GM18907 (cell line): ENCODE results near the gene RPL28.

Experiments
- ATAC-seq: cut with Tn5 transposase; IDR thresholded peaks from one replicate; pipeline ENCODE4 v1.9.1; 2021; ENCODE audit warnings: mild to moderate bottlenecking, moderate library complexity; ENCODE audit not compliant: unreplicated experiment

The RPL28 gene

DNA sequence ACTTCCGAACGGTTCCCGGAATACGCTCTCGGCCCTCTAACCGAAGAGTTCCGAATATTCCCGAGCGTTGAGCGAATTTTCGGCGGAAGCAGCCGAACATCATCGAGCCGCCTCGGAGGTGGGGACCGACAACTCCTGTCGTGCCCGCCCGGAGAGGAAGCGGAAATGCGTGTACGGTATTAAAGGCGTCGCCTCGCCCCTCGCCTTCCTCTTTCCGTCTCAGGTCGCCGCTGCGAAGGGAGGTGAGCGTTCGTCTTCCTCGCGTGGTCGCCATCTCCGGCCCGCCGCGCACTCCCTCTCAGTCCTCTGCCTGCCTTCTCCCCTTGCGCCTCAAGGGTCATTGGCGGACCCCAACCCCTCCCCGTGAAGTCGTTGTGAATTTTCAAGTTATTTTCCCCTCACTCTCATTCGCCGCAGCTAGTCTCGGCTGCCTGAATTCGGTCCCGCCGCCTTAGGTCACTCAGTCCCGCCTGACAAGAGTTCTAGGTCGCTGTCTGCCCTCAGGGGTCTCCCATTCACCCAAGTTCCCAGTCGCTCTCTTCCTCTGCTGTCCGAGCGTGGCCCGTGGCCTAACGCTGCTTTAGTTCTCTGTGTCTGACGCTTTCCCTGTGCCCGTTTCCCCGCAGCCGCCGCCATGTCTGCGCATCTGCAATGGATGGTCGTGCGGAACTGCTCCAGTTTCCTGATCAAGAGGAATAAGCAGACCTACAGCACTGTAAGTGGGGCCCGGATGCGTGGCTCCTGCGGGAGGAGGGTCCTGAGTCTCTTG lies at the start of gene RPL28:
TSS of gene RPL28 (plus strand) at position 209 of the 769 bp plus-strand sequence. CDS start at position 635, 426 bp downstream.
- peak; percentile 67 for ATAC-seq

DNA sequence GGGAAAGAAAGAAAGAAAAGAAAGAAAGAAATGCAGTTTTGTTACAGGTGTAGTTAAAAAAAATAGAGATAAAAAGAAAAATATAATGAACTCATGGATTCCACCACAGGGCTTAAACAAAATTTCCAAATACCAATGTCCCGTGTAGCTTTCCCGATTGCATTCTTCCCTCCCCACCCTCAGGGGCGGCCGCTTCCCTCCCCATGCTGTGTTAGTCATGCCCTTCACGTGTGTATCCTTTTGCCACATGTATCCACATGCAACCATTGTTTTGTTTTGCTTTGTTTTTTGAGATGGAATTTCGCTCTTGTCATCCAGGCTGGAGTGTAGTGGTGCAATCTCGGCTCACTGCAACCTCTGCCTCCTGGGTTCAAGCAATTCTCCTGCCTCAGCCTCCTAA lies 49.6 kb upstream of the RPL28 start:
- ATAC-seq: no peak

- peak; percentile 87 for ATAC-seq
Measured at GRCh38 chr19:55339105-55339888, 46.4 kb upstream of the RPL28 start, which contains the start of gene KMT5C. Gene KMT5C (plus strand): TSS chr19:55339876. CDS start chr19:55341937, 2,061 bp downstream.

GRCh38 chr19:55339889-55340783 lies 45.6 kb upstream of the RPL28 start:
- no peak for ATAC-seq

GRCh38 chr19:55340784-55341147 lies 45.0 kb upstream of the RPL28 start:
- ATAC-seq: no peak

DNA sequence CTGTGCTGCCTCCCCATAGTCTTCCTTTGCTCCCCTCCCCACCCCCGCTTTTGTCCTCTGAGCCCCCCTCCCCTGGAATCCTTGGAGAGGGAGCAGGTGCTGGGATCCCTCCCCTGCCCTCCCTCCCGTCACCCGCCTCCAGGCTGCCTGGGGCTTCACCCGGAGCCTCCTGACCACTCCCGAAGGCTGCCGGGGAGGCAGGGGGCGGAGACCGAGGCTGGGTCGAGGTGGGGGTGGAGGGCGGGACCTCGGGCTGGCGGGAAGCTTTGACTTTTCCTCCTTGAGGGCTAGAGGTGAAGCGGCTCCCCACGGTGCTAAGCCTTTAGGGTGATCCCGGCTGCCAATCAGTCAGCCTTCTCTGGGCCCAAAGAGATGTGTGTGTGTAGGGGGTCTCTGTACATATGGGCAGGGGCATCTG lies 44.6 kb upstream of the RPL28 start:
- no peak for ATAC-seq

GRCh38 chr19:55341595-55342531 lies 43.9 kb upstream of the RPL28 start:
- ATAC-seq: no peak

DNA sequence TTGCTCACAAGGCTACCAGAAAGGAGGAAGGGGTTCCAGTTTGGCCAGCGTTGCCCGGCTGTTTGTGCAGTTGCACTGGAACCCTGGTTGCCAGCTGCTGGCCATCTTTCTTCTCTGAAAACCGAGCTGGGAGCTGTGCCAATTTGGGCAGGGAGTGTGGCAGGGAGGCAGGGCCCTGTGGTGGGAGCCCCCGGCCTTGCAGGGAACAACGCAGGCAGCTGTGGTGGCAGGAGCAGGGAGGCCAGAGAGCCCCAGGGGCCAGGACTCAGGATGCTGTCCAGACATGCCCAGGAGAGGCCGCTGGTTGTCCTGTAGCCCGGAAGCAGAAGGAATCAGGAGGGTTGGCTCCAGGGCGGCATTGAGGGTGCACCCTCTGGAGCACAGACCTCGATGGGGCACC lies 41.3 kb upstream of the RPL28 start:
- no peak for ATAC-seq

GRCh38 chr19:55345101-55345817 lies 40.5 kb upstream of the RPL28 start:
- no peak for ATAC-seq

DNA sequence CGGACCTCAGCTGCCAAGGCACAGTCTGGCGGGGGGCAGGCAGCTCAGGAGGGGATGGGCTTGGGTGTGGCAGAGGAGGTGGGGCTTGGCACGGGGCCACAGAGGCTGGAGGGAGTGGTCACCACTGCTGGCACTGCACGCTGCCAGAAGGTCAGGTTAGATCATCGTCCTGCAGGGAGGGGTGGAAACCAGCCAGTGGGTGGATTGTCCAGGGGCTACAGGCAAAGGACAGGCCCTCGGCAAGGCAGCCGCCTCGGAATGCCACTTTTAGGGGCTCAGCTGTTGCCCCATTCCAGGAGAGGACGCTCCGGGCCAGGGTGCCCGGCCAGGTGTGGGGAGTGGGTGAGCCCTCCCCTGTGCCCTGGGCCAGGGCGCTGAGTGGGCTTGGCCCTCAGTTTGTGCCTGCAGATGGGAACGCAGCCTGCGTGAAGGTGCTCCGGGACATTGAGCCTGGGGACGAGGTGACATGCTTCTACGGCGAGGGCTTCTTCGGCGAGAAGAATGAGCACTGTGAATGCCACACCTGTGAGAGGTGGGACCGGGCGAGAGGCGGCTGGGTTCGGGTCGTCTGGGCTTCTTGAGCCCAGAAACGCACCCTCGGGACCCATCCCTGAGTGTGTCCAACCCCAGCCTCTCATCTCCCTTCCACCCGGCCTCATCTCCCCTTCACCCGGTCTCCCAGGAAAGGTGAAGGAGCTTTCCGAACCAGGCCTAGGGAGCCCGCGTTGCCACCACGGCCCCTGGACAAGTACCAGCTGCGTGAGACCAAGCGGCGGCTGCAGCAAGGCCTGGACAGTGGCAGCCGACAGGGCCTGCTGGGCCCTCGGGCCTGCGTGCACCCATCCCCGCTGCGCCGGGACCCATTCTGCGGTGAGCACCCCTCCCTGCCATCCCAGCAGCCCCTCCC lies 39.7 kb upstream of the RPL28 start:
- ATAC-seq: no peak

- no peak for ATAC-seq
Measured at GRCh38 chr19:55346725-55347441, 38.8 kb upstream of the RPL28 start.

DNA sequence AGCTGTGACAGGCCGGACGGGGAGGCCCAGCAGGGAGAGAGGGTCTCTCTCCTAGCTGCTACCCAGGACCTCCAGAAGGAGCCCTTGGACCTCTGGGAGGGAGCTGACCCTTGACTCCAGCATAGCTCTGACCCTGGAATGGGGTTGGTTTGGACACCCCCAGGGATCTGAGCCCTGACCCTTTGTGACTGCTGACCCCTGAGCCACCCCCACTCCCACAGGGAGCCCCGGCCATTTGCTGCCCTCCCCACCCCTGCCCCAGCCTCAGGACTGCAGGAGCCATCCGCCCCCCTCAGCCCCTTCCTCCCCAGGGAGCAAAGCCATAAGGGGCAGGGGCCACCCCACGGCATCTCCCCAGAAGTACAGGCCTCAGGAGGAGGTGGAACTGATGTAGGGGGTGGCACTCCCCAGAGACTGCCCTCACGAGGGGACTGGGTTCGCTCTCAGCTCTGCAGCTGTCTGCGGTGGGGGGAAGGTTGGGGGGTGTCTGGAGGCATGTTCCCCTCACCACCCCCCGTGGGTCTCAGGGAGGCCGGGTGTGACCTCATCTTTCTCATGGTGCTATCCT lies 38.2 kb upstream of the RPL28 start:
- no peak for ATAC-seq

- ATAC-seq: no peak
Measured at GRCh38 chr19:55348317-55349034, 37.3 kb upstream of the RPL28 start.

- no peak for ATAC-seq
Measured at GRCh38 chr19:55350620-55351315, 35.0 kb upstream of the RPL28 start.

DNA sequence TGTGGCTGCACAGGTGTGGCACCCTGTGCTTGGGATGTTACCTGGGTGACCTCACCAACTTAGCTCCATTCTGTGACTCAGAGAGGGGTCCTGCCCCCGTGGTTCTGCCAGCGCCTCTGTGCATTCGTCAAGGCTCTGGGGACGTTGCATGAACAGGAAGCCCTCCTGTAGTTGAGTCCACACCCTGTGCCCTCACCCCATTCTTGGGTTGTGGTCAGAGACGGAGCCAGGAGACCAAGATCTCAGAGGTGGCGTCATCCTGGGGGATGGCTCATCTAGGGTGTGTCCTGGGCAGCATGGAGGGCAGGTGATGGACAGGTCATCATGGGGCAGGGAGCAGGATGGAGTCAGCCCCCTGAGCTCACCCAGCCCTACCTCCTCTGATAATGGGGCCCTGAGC lies 33.7 kb upstream of the RPL28 start:
- no peak for ATAC-seq

DNA sequence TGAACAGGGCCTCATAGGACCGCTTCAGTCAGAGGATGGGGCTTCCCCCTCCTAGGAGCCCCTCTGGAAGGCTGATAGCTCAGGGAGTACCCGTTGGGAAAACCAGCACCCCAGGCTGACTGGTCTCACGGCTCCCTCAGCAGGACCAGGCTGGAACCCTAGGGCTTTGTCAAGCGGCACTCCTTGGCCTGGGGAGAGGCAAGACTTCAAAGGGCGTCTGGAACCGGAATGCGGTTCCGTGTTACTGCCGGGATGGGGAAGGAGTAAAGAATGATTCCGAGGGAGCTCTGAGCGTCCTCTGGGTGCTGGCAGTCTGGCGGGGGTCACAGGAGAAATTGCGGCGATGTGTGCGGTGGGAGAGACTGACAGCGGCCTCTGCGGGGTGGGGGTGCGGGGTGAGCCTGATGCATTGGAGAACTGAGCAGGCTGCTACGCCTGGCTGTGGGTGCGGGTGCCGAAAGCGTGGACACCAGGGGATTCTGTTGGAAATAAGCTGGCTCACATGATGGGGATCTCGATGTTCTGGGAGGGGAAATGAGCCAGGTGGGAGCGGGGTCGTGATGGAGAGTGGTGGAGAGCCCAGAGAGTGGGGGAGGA lies 33.1 kb upstream of the RPL28 start:
- no peak for ATAC-seq
